Measurements from ENCODE around the gene SLC2A4. TPM values are rescaled to one million over a fixed set of nuclear protein-coding genes. Genes with fewer than 3 reads are reported as not detected.
A peak's percentile ranks its signal among the peaks of the same experiment; 100 is the strongest.

The SLC2A4 gene
- polyA plus RNA-seq, 2 of the 4 experiments (the other 2 are of a cell fraction) = 0.16 to 0.17 TPM

DNA sequence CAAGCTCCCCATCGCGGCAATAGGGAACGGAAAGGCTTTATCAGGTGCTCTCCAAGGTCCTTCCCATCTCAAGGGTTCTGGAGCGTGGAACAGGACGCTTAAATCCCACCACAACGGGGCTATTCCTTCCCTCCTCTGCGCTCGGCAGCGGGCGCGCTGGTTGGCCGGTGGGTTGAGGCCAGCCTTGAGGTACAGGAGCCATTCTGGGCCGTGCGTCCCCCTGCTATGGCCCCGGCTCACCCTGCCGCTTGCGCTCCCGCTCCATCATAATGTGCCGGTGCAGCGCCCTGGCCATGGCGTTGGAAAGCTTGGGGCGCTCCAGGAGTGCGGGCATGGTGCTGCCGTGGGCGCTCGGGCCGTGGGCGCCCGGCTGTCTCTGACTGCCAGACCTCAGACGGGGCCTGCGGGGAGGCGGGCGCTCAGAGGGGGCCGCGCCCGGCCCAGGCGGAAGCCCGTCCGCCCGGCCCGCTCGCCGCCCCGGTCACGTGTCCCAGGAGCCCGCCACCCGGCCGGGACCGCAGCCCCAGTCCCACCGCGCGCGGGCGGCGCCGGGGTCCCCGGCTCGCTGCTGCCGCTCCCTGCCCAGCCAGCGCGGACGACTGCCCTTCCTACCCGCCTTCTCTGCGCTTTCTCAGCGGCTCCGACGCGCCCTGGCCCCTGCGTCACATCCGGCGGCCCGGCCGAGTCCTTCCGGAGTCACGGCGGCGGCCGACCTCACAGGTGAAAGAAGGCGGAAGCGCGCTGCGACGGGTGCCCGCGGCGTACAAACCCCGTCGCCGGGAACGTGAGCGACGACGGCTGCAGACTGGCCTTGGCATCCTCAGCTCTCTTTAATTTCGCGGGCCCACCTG, 33.4 kb downstream of the SLC2A4 start, which contains the start of gene GPS2 (continued):
- TF ChIP-seq POLR2A (IDR thresholded peaks at IDR 0.05; ENCODE audit: low read length) = peak; percentile 82
- TF ChIP-seq, protein P1, sequence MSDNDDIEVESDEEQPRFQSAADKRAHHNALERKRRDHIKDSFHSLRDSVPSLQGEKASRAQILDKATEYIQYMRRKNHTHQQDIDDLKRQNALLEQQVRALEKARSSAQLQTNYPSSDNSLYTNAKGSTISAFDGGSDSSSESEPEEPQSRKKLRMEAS (IDR thresholded peaks at IDR 0.05) = peak; percentile 93
- TF ChIP-seq ZC3H11A (IDR thresholded peaks at IDR 0.05) = no peak
- TF ChIP-seq HOXB5 (CRISPR knock-in tag; IDR thresholded peaks at IDR 0.05) = peak; percentile 51; the same call in 1 of the 2 replicates
- TF ChIP-seq, protein P2, sequence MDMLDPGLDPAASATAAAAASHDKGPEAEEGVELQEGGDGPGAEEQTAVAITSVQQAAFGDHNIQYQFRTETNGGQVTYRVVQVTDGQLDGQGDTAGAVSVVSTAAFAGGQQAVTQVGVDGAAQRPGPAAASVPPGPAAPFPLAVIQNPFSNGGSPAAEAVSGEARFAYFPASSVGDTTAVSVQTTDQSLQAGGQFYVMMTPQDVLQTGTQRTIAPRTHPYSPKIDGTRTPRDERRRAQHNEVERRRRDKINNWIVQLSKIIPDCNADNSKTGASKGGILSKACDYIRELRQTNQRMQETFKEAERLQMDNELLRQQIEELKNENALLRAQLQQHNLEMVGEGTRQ (IDR thresholded peaks at IDR 0.05) = no peak
- no peak for TF ChIP-seq HOXB13 (CRISPR knock-in tag; IDR thresholded peaks at IDR 0.05; ENCODE audit: low read depth)
- TF ChIP-seq KDM5A (IDR thresholded peaks at IDR 0.05) = no peak

DNA sequence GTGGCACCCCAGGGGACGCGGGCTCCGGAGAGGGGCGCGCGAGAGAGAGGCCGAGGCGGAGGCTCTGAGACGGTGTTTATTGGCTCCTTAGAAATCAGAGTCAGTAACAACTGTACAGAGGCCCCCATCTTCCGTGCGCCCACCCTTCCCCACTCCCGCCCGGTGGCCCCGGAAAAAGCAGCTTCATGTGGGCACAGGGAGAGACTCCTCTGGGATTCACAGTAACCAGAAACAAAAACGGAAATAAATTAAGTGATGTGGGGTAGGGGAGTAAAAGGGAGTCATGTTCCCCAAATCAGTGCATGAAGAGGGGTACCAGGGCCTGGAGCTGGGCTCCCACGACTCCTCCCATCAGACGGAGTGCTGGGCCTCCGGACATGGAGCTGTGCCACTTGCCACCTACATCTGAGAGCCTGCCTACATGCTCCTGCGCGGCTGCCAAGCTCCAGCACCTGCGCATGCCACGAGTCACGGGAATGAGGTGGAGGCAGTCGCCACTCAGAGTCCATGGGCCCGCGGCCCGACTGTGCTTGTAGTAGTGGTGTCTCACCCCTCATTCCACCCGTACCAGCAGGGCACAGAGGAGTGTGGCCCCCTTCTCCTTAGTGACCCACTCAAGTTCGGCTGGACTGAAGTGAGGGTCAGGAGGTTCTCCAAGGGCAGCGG, 34.2 kb downstream of the SLC2A4 start:
- DNase-seq (ENCODE audit: low read depth in 1 of 2, low spot score in 1 of 2) = no peak
- ChIA-PET POLR2A (interaction anchor here (0.9 to 4.0 kb wide), 2 partner anchors 14 to 21 kb away, joined by 3 to 22 read pairs; partner anchors contain the start of genes ACAP1 and NEURL4), CTCF (interaction anchor here (0.7 to 6.1 kb wide), 7 partner anchors 10 to 40 kb away, joined by 3 to 58 read pairs (median 7); no protein-coding TSS in a partner anchor)
- peak in 1 of 2 experiments; percentile 67; a peak in 2 of 5 replicates for TF ChIP-seq JUN (IDR thresholded peaks at IDR 0.05)
- TF ChIP-seq NPAS2 (CRISPR knock-in tag; IDR thresholded peaks at IDR 0.05; ENCODE audit: borderline replicate concordance) = no peak
- 0 out of 2 replicates have a peak, but pooled peaks have one; percentile 24 for TF ChIP-seq POLR2A (IDR thresholded peaks at IDR 0.05; ENCODE audit: low read length)
- no peak for TF ChIP-seq ZNF302 (CRISPR knock-in tag; IDR thresholded peaks at IDR 0.05)
- no peak for TF ChIP-seq NFE2L2 (conservative IDR thresholded peaks at IDR 0.05; ENCODE audit: low read length)
- TF ChIP-seq KDM5A (IDR thresholded peaks at IDR 0.05) = peak; percentile 43
- 0 out of 5 replicates have a peak, but pooled peaks of 1 of the 2 experiments have one; percentile 5 for TF ChIP-seq EP300 (IDR thresholded peaks at IDR 0.05)
- TF ChIP-seq PHF8 (IDR thresholded peaks at IDR 0.05; ENCODE audit: borderline replicate concordance, low read depth) = no peak
- TF ChIP-seq, protein P3, sequence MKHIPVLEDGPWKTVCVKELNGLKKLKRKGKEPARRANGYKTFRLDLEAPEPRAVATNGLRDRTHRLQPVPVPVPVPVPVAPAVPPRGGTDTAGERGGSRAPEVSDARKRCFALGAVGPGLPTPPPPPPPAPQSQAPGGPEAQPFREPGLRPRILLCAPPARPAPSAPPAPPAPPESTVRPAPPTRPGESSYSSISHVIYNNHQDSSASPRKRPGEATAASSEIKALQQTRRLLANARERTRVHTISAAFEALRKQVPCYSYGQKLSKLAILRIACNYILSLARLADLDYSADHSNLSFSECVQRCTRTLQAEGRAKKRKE (CRISPR knock-in tag; IDR thresholded peaks at IDR 0.05; ENCODE audit: low read depth) = 0 out of 2 replicates have a peak, but pooled peaks have one; percentile 1
- H3K4me3 ChIP-seq = peak overlapping the region; percentile 75
- H3K4me1 ChIP-seq = peaks cover 39% of the 10 kb centered on the region
- ATAC-seq = peak in 1 of 2 experiments; percentile 23; a peak in 4 of 6 replicates
- WGBS (ENCODE audit: missing lambda C conversion rate) = 49% methylated on average over 22 of the region's 30 CpGs
- peak overlapping the region; percentile 90 for H3K4me2 ChIP-seq
- no peak for FAIRE-seq
- H3K9me3 ChIP-seq = no peaks in the 10 kb centered on the region
- peak overlapping the region; percentile 88 to 95 for H3K27ac ChIP-seq

DNA sequence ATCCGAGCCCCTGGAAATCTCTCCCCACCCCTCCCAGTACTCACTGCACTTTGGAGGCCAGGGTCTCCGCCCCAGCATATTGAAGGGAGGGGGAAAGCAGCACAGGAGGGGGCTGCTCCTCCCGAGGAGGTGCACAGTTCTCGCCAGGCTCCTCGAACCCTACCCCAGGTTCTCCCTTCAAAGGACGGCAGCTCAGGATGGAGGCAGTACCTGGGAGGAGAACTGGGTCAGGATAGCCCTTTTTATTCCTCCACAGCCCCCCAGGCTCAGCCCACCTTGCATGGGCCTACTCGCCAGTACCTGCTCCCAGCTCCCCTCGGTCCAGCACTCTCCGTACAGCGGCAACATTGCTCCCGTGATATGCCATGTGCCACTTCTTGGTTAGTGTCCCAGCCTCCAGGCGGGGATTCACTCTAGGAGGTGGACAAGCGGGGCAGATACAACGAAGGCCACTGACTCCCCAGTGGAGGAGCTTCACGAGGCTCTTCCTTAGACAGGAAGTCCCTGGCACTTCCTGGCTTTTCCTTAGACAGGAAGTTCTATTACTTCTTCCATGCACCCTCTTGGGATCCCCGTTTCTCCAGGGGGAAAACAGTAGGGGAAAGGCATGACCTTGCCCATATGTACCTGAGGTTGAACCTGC, 35.8 kb downstream of the SLC2A4 start:
- Histone ChIP-seq H3K4me2 (no peak overlapping the region), H3K27ac (no peak overlapping the region), H3K4me1 (peaks cover 26% of the 10 kb centered on the region; the same call in 2 of the 3 replicates), H3K4me3 (no peak overlapping the region), H3K9me3 (no peaks in the 10 kb centered on the region)
- ChIA-PET CTCF (interaction anchor here (0.5 to 6.1 kb wide), 13 partner anchors 8 to 199 kb away, joined by 3 to 58 read pairs (median 4); partner anchors contain the start of gene NEURL4), POLR2A (interaction anchor here (1.5 kb wide), 1 partner anchor 12 kb away, joined by 4 read pairs; the partner anchor contains the start of gene NEURL4)
- WGBS (ENCODE audit: missing lambda C conversion rate) = 90% methylated on average over 16 of the region's 16 CpGs
- ATAC-seq (no peak), FAIRE-seq (no peak), DNase-seq (ENCODE audit: low read depth in 1 of 2, low spot score in 1 of 2) (no peak)
- TF ChIP-seq, protein P4, sequence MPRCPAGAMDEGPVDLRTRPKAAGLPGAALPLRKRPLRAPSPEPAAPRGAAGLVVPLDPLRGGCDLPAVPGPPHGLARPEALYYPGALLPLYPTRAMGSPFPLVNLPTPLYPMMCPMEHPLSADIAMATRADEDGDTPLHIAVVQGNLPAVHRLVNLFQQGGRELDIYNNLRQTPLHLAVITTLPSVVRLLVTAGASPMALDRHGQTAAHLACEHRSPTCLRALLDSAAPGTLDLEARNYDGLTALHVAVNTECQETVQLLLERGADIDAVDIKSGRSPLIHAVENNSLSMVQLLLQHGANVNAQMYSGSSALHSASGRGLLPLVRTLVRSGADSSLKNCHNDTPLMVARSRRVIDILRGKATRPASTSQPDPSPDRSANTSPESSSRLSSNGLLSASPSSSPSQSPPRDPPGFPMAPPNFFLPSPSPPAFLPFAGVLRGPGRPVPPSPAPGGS (IDR thresholded peaks at IDR 0.05) = no peak
- no peak for TF ChIP-seq TFCP2L1 (CRISPR knock-in tag; IDR thresholded peaks at IDR 0.05)
- TF ChIP-seq CHD2 (IDR thresholded peaks at IDR 0.05; ENCODE audit: low read length, partially characterized antibody) = no peak
- TF ChIP-seq ZSCAN20 (CRISPR knock-in tag; IDR thresholded peaks at IDR 0.05) = no peak
- no peak for TF ChIP-seq MAZ (IDR thresholded peaks at IDR 0.05; ENCODE audit: borderline replicate concordance, low read depth, low read length)
- TF ChIP-seq NR3C1 (IDR thresholded peaks at IDR 0.05) = no peak
- TF ChIP-seq BHLHE40 (IDR thresholded peaks at IDR 0.05; ENCODE audit: low read depth, low read length) = no peak
- TF ChIP-seq, protein P1 (IDR thresholded peaks at IDR 0.05) = no peak
- no peak for TF ChIP-seq RAD21 (conservative IDR thresholded peaks at IDR 0.05 in 1 of 2, IDR thresholded peaks at IDR 0.05 in 1 of 2)
- TF ChIP-seq, protein P2 (IDR thresholded peaks at IDR 0.05) = no peak
- no peak for TF ChIP-seq PHF8 (IDR thresholded peaks at IDR 0.05; ENCODE audit: borderline replicate concordance, low read depth)
- TF ChIP-seq FOXS1 (CRISPR knock-in tag; IDR thresholded peaks at IDR 0.05) = no peak
- no peak for TF ChIP-seq NFE2L2 (conservative IDR thresholded peaks at IDR 0.05; ENCODE audit: low read length)
- TF ChIP-seq, protein P5, sequence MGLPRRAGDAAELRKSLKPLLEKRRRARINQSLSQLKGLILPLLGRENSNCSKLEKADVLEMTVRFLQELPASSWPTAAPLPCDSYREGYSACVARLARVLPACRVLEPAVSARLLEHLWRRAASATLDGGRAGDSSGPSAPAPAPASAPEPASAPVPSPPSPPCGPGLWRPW (IDR thresholded peaks at IDR 0.05) = no peak
- TF ChIP-seq, protein P3 (CRISPR knock-in tag; IDR thresholded peaks at IDR 0.05; ENCODE audit: low read depth) = no peak
